Trophoblast cell (in vitro differentiated cells and primary cell): ENCODE results near the gene GNG8.

ENCODE experiments used
- DNase-seq, 2 donors: peaks; one replicate each; pipeline ENCODE4 v3.0.0-alpha.2; 2016
- H2AFZ ChIP-seq: 2 replicates; pipeline ENCODE4 v1.6.1; 2013; ENCODE audit warnings: low read length, moderate library complexity, mild to moderate bottlenecking; ENCODE audit not compliant: insufficient read depth, poor library complexity
- H2AK5ac ChIP-seq: 2 replicates; pipeline ENCODE4 v1.6.1; 2013; ENCODE audit warnings: mild to moderate bottlenecking, low read length
- H2BK120ac ChIP-seq: 2 replicates; pipeline ENCODE4 v1.6.1; 2013; ENCODE audit warnings: low read length, mild to moderate bottlenecking, moderate library complexity; ENCODE audit not compliant: insufficient read depth, poor library complexity
- H2BK12ac ChIP-seq: 2 replicates; pipeline ENCODE4 v1.6.1; 2013; ENCODE audit warnings: mild to moderate bottlenecking, low read length, moderate library complexity
- H2BK5ac ChIP-seq: 2 replicates; pipeline ENCODE4 v1.6.1; 2013; ENCODE audit warnings: low read length, low read depth, moderate library complexity, mild to moderate bottlenecking; ENCODE audit not compliant: poor library complexity
- H3K14ac ChIP-seq: 2 replicates; pipeline ENCODE4 v1.6.1; 2013; ENCODE audit warnings: mild to moderate bottlenecking, low read length
- H3K18ac ChIP-seq: 2 replicates; pipeline ENCODE4 v1.6.1; 2013; ENCODE audit warnings: mild to moderate bottlenecking, low read length
- H3K23ac ChIP-seq: 2 replicates; pipeline ENCODE4 v1.6.1; 2013; ENCODE audit warnings: low read length
- H3K27ac ChIP-seq: 2 replicates; pipeline ENCODE4 v1.5.1; 2013; ENCODE audit warnings: low read depth, mild to moderate bottlenecking, inconsistent platforms, low read length, moderate library complexity
- H3K27me3 ChIP-seq: 2 replicates; pipeline ENCODE4 v1.6.1; 2013; ENCODE audit warnings: inconsistent platforms, mild to moderate bottlenecking, low read length, moderate library complexity; ENCODE audit not compliant: insufficient read depth
- H3K36me3 ChIP-seq, 2 experiments: 1 replicate in 1 of 2; 2 replicates in 1 of 2; pipeline ENCODE4 v1.6.1; 2013; ENCODE audit warnings: low read length in 2 of 2, mild to moderate bottlenecking in 2 of 2, moderate library complexity in 1 of 2; ENCODE audit not compliant: insufficient read depth in 2 of 2, control insufficient read depth in 1 of 2
- H3K4ac ChIP-seq: 2 replicates; pipeline ENCODE4 v1.6.1; 2013; ENCODE audit warnings: low read depth, mild to moderate bottlenecking, low read length, moderate library complexity
- H3K4me1 ChIP-seq, 2 experiments: 1 replicate in 1 of 2; 2 replicates in 1 of 2; pipeline ENCODE4 v1.6.1; 2013; ENCODE audit warnings: low read length in 2 of 2, mild to moderate bottlenecking in 2 of 2, moderate library complexity in 1 of 2; ENCODE audit not compliant: insufficient read depth in 2 of 2, control insufficient read depth in 1 of 2
- H3K4me2 ChIP-seq: 2 replicates; pipeline ENCODE4 v1.6.1; 2013; ENCODE audit warnings: inconsistent platforms, mild to moderate bottlenecking, low read length, moderate library complexity
- H3K4me3 ChIP-seq: 2 replicates; pipeline ENCODE4 v1.5.1; 2013; ENCODE audit warnings: mild to moderate bottlenecking, low read depth, low read length, inconsistent platforms
- H3K79me1 ChIP-seq: one replicate; pipeline ENCODE4 v1.6.1; 2013; ENCODE audit warnings: low read length
- H3K79me2 ChIP-seq: 2 replicates; pipeline ENCODE4 v1.6.1; 2013; ENCODE audit warnings: low read length, mild to moderate bottlenecking; ENCODE audit not compliant: control insufficient read depth, insufficient read depth, poor library complexity
- H3K9ac ChIP-seq: 2 replicates; pipeline ENCODE4 v1.6.1; 2013; ENCODE audit warnings: mild to moderate bottlenecking, low read length
- H3K9me3 ChIP-seq: 2 replicates; pipeline ENCODE4 v1.6.1; 2013; ENCODE audit warnings: low read depth, mild to moderate bottlenecking, control low read depth, inconsistent platforms, low read length; ENCODE audit not compliant: insufficient read depth
- H4K12ac ChIP-seq: 2 replicates; pipeline ENCODE4 v1.6.1; 2013; ENCODE audit warnings: low read depth, mild to moderate bottlenecking, low read length, moderate library complexity
- H4K8ac ChIP-seq: 2 replicates; pipeline ENCODE4 v1.6.1; 2013; ENCODE audit warnings: low read depth, mild to moderate bottlenecking, low read length, moderate library complexity
- H4K91ac ChIP-seq: one replicate; pipeline ENCODE4 v1.6.1; 2013; ENCODE audit warnings: low read depth, mild to moderate bottlenecking, low read length, moderate library complexity
- WGBS: extraction: QIAGEN DNeasy Blood & Tissue Kit; methylation state at CpG from one replicate; pipeline ENCODE4 v1.1.7; 2013; ENCODE audit warnings: missing lambda C conversion rate; ENCODE audit not compliant: insufficient read length, insufficient coverage; ENCODE audit errors: extremely low coverage; 5-methylcytosine and 5-hydroxymethylcytosine counted together

GNG8 gene

GRCh38 chr19:46610851-46611770 lies 24.9 kb downstream of the GNG8 start:
- H3K27ac ChIP-seq: no peak overlapping the region
- H3K9me3 ChIP-seq: no peaks in the 10 kb centered on the region
- DNase-seq: no peak
- no peak overlapping the region for H3K4me3 ChIP-seq
- no CpG with 5 or more reads among the region's 17 CpGs for WGBS
- no peak overlapping the region for H3K23ac ChIP-seq
- no peak overlapping the region for H4K8ac ChIP-seq
- no peak overlapping the region for H3K18ac ChIP-seq
- H3K4ac ChIP-seq: no peak overlapping the region
- H4K12ac ChIP-seq: no peak overlapping the region
- H2AFZ ChIP-seq: no peak overlapping the region
- no peak overlapping the region for H2BK12ac ChIP-seq
- no peaks in the 10 kb centered on the region for H3K79me1 ChIP-seq
- H3K36me3 ChIP-seq: peaks cover 46 to 49% of the 10 kb centered on the region in 2 experiments
- no peak overlapping the region for H2BK120ac ChIP-seq
- H2AK5ac ChIP-seq: no peak overlapping the region
- H3K27me3 ChIP-seq: no peaks in the 10 kb centered on the region
- no peak overlapping the region for H2BK5ac ChIP-seq
- H3K4me1 ChIP-seq: no peaks in the 10 kb centered on the region
- no peak overlapping the region for H3K9ac ChIP-seq
- H4K91ac ChIP-seq: no peak overlapping the region
- no peak overlapping the region for H3K14ac ChIP-seq
- H3K79me2 ChIP-seq: no peaks in the 10 kb centered on the region
- H3K4me2 ChIP-seq: no peak overlapping the region

GRCh38 chr19:46610413-46610775 lies 25.6 kb downstream of the GNG8 start:
- no CpG with 5 or more reads among the region's 5 CpGs for WGBS

GRCh38 chr19:46609511-46610412 lies 26.2 kb downstream of the GNG8 start:
- no peaks in the 10 kb centered on the region for H3K27me3 ChIP-seq

More at GRCh38 chr19:46610413-46610775, 25.6 kb downstream of the GNG8 start:
- Histone ChIP-seq H3K4me3 (no peak overlapping the region), H3K4me1 (no peaks in the 10 kb centered on the region), H3K79me2 (no peaks in the 10 kb centered on the region), H4K8ac (no peak overlapping the region), H3K9me3 (no peaks in the 10 kb centered on the region), H4K12ac (no peak overlapping the region), H3K9ac (no peak overlapping the region), H2BK12ac (no peak overlapping the region), H2BK120ac (no peak overlapping the region), H3K27ac (no peak overlapping the region), H3K4me2 (no peak overlapping the region), H3K23ac (no peak overlapping the region), H3K36me3 (peaks cover 53 to 57% of the 10 kb centered on the region in 2 experiments), H2AK5ac (no peak overlapping the region), H2AFZ (no peak overlapping the region), H3K14ac (no peak overlapping the region), H3K27me3 (no peaks in the 10 kb centered on the region), H4K91ac (no peak overlapping the region), H3K4ac (no peak overlapping the region), H2BK5ac (no peak overlapping the region), H3K18ac (no peak overlapping the region), H3K79me1 (no peaks in the 10 kb centered on the region)
- no peak for DNase-seq

GRCh38 chr19:46608581-46609345 lies 27.2 kb downstream of the GNG8 start:
- peaks cover 59% of the 10 kb centered on the region in 2 experiments for H3K36me3 ChIP-seq
- no peak overlapping the region for H3K23ac ChIP-seq
- no CpG with 5 or more reads among the region's 27 CpGs for WGBS
- no peak overlapping the region for H3K9ac ChIP-seq
- H3K4me3 ChIP-seq: no peak overlapping the region
- H2AK5ac ChIP-seq: no peak overlapping the region
- H2BK12ac ChIP-seq: no peak overlapping the region
- H2AFZ ChIP-seq: no peak overlapping the region
- H4K12ac ChIP-seq: no peak overlapping the region
- H3K27me3 ChIP-seq: no peaks in the 10 kb centered on the region
- no peak overlapping the region for H3K18ac ChIP-seq
- DNase-seq: no peak
- no peak overlapping the region for H3K14ac ChIP-seq
- no peak overlapping the region for H3K27ac ChIP-seq
- no peak overlapping the region for H2BK120ac ChIP-seq
- H3K79me2 ChIP-seq: no peaks in the 10 kb centered on the region
- no peak overlapping the region for H3K4me2 ChIP-seq
- H4K8ac ChIP-seq: no peak overlapping the region
- no peaks in the 10 kb centered on the region for H3K4me1 ChIP-seq
- no peak overlapping the region for H3K4ac ChIP-seq
- no peaks in the 10 kb centered on the region for H3K9me3 ChIP-seq
- H4K91ac ChIP-seq: no peak overlapping the region
- H3K79me1 ChIP-seq: no peaks in the 10 kb centered on the region
- no peak overlapping the region for H2BK5ac ChIP-seq

More at GRCh38 chr19:46609511-46610412, 26.2 kb downstream of the GNG8 start:
- Histone ChIP-seq H2BK5ac (no peak overlapping the region), H3K23ac (no peak overlapping the region), H2AFZ (no peak overlapping the region), H3K4me2 (no peak overlapping the region), H3K14ac (no peak overlapping the region), H3K9me3 (no peaks in the 10 kb centered on the region), H3K18ac (no peak overlapping the region), H3K4me3 (no peak overlapping the region), H3K4ac (no peak overlapping the region), H3K79me1 (no peaks in the 10 kb centered on the region), H4K91ac (no peak overlapping the region), H2AK5ac (no peak overlapping the region), H4K12ac (no peak overlapping the region), H2BK12ac (no peak overlapping the region), H3K79me2 (no peaks in the 10 kb centered on the region), H3K27ac (no peak overlapping the region), H3K4me1 (no peaks in the 10 kb centered on the region), H3K9ac (no peak overlapping the region), H3K36me3 (peaks cover 59% of the 10 kb centered on the region in 2 experiments), H4K8ac (no peak overlapping the region), H2BK120ac (no peak overlapping the region)
- no peak for DNase-seq
- no CpG with 5 or more reads among the region's 30 CpGs for whole genome bisulfite sequencing
